ENCODE measurements around the gene SEC24D. TPM values are rescaled to one million over a fixed set of nuclear protein-coding genes. Genes with fewer than 3 reads are reported as not detected.

The SEC24D gene
- total and polyA plus RNA-seq, 2 of the 8 experiments (the other 6 are each of a cell fraction or from before 2014, with no cell fraction given): 28.9 to 91.6 TPM

- TF ChIP-seq KDM1A (IDR thresholded peaks at IDR 0.05; ENCODE audit: borderline replicate concordance, low read length): no peak
- no peak for TF ChIP-seq NRF1 (IDR thresholded peaks at IDR 0.05; ENCODE audit: low read depth, low read length)
- no peak for TF ChIP-seq EZH2 (IDR thresholded peaks at IDR 0.05; ENCODE audit: low read depth, low read length, severe bottlenecking)
These were observed 3.4 kb upstream of the SEC24D start for GRCh38 chr4:118839221-118839927.

More at GRCh38 chr4:118839221-118839927, 3.4 kb upstream of the SEC24D start:
- peaks cover 0 to 11% of the 10 kb centered on the region in 2 experiments; a peak in 2 of 4 replicates for H3K79me2 ChIP-seq (ENCODE audit: control insufficient read depth in 1 of 2, insufficient read depth in 2 of 2, low read length in 2 of 2)
- H3K23ac ChIP-seq (ENCODE audit: insufficient read length): no peak overlapping the region
- no peak overlapping the region for H2AFZ ChIP-seq (ENCODE audit: low read length)
- no peak overlapping the region for H2BK5ac ChIP-seq (ENCODE audit: low read depth, low read length)
- ChIA-PET POLR2A (ENCODE audit: partially characterized antibody) (interaction anchor here (1.5 to 5.0 kb wide), 2 partner anchors 11 to 49 kb away, joined by 3 to 32 read pairs; partner anchors contain the start of gene SYNPO2), CTCF (ENCODE audit: partially characterized antibody) (interaction anchor here (0.6 to 3.2 kb wide), 10 partner anchors 8 to 68 kb away, joined by 3 to 12 read pairs (median 4); partner anchors contain the start of gene SYNPO2)
- H3K4me3 ChIP-seq (ENCODE audit: extremely low read depth in 1 of 4, insufficient read depth in 2 of 4, low read depth in 3 of 4, low read length in 4 of 4): no peak overlapping the region
- no peak overlapping the region for H3K4ac ChIP-seq (replicated peaks; ENCODE audit: insufficient read length, low read depth, low read length)
- no peak overlapping the region for H3K18ac ChIP-seq (ENCODE audit: extremely low read depth, low read length)
- H2BK20ac ChIP-seq (ENCODE audit: low read length): peak overlapping the region; percentile 8; the same call in 1 of the 2 replicates
- H2BK120ac ChIP-seq (replicated peaks; ENCODE audit: low read depth, low read length): no peak overlapping the region
- no peak overlapping the region for H3K27ac ChIP-seq (ENCODE audit: low read depth, low read length)
- DNase-seq (ENCODE audit: low read depth in 1 of 2, low spot score in 2 of 2) (no peak), FAIRE-seq (no peak)
- H3K9ac ChIP-seq (replicated peaks in 1 of 4; ENCODE audit: extremely low read depth in 1 of 4, low read depth in 3 of 4, low read length in 3 of 4): no peak overlapping the region
- no peaks in the 10 kb centered on the region for H3K9me3 ChIP-seq (ENCODE audit: insufficient read depth in 2 of 2, low read depth in 1 of 2, low read length in 1 of 2)
- H3K4me1 ChIP-seq (replicated peaks in 1 of 4; ENCODE audit: control insufficient read depth in 3 of 4, insufficient read depth in 4 of 4, low read length in 3 of 4): peaks cover 0 to 9% (median 0%) of the 10 kb centered on the region in 4 experiments; a peak in 2 of 7 replicates
- no peaks in the 10 kb centered on the region; the same call in 1 of the 2 replicates for H3K79me1 ChIP-seq (ENCODE audit: low read depth, low read length)
- no peaks in the 10 kb centered on the region for H4K20me1 ChIP-seq (replicated peaks in 1 of 2; ENCODE audit: control insufficient read depth in 1 of 2, insufficient read depth in 2 of 2, low read length in 2 of 2)
- no peaks in the 10 kb centered on the region for H3K36me3 ChIP-seq (ENCODE audit: control insufficient read depth in 2 of 4, insufficient read depth in 4 of 4, low read length in 3 of 4)
- H3K4me2 ChIP-seq (ENCODE audit: insufficient read depth in 1 of 2, low read depth in 2 of 2, low read length in 2 of 2): no peak overlapping the region
- H3K23me2 ChIP-seq (ENCODE audit: low read depth, low read length): peaks cover 8% of the 10 kb centered on the region; the same call in 1 of the 2 replicates
- 93% methylated on average over 3 of the region's 3 CpGs; no CpG with 5 or more reads in 1 of the 2 experiments for WGBS, 2 experiments (ENCODE audit: extremely low coverage in 1 of 2, insufficient coverage in 1 of 2, insufficient read length in 1 of 2, insufficient replicate concordance in 2 of 2, low coverage in 1 of 2, low lambda C conversion rate in 2 of 2, missing lambda C conversion rate in 1 of 2)
- no peaks in the 10 kb centered on the region for H3K27me3 ChIP-seq (replicated peaks in 1 of 4; ENCODE audit: control insufficient read depth in 3 of 4, extremely low read depth in 1 of 4, insufficient read depth in 3 of 4, low read length in 3 of 4)
- H3K56ac ChIP-seq (replicated peaks; ENCODE audit: insufficient read length, low read depth, low read length): no peak overlapping the region
- H2BK12ac ChIP-seq (ENCODE audit: low read depth, low read length): 0 out of 2 replicates have a peak overlapping the region, but pooled peaks have one; percentile 30
- H2AK5ac ChIP-seq (ENCODE audit: low read depth, low read length): no peak overlapping the region
- H4K91ac ChIP-seq (replicated peaks; ENCODE audit: insufficient read length, low read length): no peak overlapping the region
- no peak overlapping the region for H4K8ac ChIP-seq (ENCODE audit: extremely low read depth, insufficient read depth, low read length)
- peak overlapping the region; percentile 78; the same call in 1 of the 2 replicates for H2BK15ac ChIP-seq (ENCODE audit: low read length)
- no peak overlapping the region for H3K14ac ChIP-seq (ENCODE audit: insufficient read length)
- H4K5ac ChIP-seq (ENCODE audit: insufficient read length, low read depth, low read length): no peak overlapping the region
